GM18909 (cell line): ENCODE data around the gene AFAP1.

Experiments
- ATAC-seq: cut with Tn5 transposase; IDR thresholded peaks from one replicate; pipeline ENCODE4 v1.9.1; 2021; ENCODE audit warnings: mild to moderate bottlenecking; ENCODE audit not compliant: unreplicated experiment, poor library complexity

The AFAP1 gene

GRCh38 chr4:7826909-7827306 is 112.8 kb downstream of the AFAP1 start:
- ATAC-seq: no peak

- no peak for ATAC-seq
Measured at GRCh38 chr4:7826176-7826908, 113.3 kb downstream of the AFAP1 start.

- no peak for ATAC-seq
Measured at GRCh38 chr4:7824218-7824617, 115.4 kb downstream of the AFAP1 start.

- no peak for ATAC-seq
Measured at GRCh38 chr4:7823416-7823824, 116.2 kb downstream of the AFAP1 start.

- ATAC-seq: no peak
Measured at GRCh38 chr4:7822877-7823276, 116.8 kb downstream of the AFAP1 start.

GRCh38 chr4:7822137-7822505 is 117.5 kb downstream of the AFAP1 start:
- ATAC-seq: no peak

- no peak for ATAC-seq
Measured at GRCh38 chr4:7821245-7822136, 118.2 kb downstream of the AFAP1 start.

- no peak for ATAC-seq
Measured at GRCh38 chr4:7820031-7820818, 119.4 kb downstream of the AFAP1 start.

GRCh38 chr4:7819446-7819845 is 120.2 kb downstream of the AFAP1 start:
- no peak for ATAC-seq

GRCh38 chr4:7818399-7818911 is 121.2 kb downstream of the AFAP1 start:
- no peak for ATAC-seq

GRCh38 chr4:7817877-7818398 is 121.7 kb downstream of the AFAP1 start:
- ATAC-seq: no peak

GRCh38 chr4:7816771-7817170 is 122.9 kb downstream of the AFAP1 start:
- no peak for ATAC-seq

- ATAC-seq: no peak
Measured at GRCh38 chr4:7815981-7816380, 123.7 kb downstream of the AFAP1 start.

- no peak for ATAC-seq
Measured at GRCh38 chr4:7815562-7815961, 124.1 kb downstream of the AFAP1 start.

GRCh38 chr4:7814451-7814850 is 125.2 kb downstream of the AFAP1 start:
- no peak for ATAC-seq

- ATAC-seq: no peak
Measured at GRCh38 chr4:7813674-7814073, 126.0 kb downstream of the AFAP1 start.

GRCh38 chr4:7812921-7813320 is 126.7 kb downstream of the AFAP1 start:
- ATAC-seq: no peak

- ATAC-seq: no peak
Measured at GRCh38 chr4:7812231-7812857, 127.3 kb downstream of the AFAP1 start.

- ATAC-seq: no peak
Measured at GRCh38 chr4:7811536-7812191, 128.0 kb downstream of the AFAP1 start.
